Amygdala (tissue), 56 donors: ENCODE measurements around the gene ANO3.

Source experiments
- DNase-seq, 56 donors: peaks; one replicate each; lab custom pipeline; 2025; lab: John Stamatoyannopoulos, UW

The ANO3 gene

GRCh38 chr11:26480041-26480440 lies 148.1 kb downstream of the ANO3 start:
- no peak for DNase-seq

GRCh38 chr11:26483108-26483507 lies 151.2 kb downstream of the ANO3 start:
- no peak for DNase-seq

DNA sequence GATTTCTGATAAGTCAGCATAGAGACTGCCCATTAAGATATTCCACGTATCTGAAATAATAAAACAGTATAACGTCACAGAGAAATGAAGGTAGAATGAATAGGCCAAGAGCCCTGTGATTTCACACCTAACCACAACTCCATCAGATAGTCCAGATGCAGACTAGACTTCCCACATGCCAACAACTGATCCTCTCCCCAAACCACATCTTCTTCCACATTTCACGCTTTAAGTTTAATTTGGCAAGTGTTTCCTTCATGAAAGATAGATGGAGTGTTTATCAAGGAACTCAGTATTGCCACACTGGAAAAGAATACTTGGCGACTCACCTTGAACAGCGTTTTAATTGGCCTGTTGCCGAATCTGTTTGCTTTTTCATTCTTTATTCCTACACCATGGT lies 158.6 kb downstream of the ANO3 start:
- no peak for DNase-seq

- DNase-seq = no peak
Observed at GRCh38 chr11:26493616-26494015, 161.7 kb downstream of the ANO3 start.

- DNase-seq = no peak
Observed at GRCh38 chr11:26507229-26507628, 175.3 kb downstream of the ANO3 start.

DNA sequence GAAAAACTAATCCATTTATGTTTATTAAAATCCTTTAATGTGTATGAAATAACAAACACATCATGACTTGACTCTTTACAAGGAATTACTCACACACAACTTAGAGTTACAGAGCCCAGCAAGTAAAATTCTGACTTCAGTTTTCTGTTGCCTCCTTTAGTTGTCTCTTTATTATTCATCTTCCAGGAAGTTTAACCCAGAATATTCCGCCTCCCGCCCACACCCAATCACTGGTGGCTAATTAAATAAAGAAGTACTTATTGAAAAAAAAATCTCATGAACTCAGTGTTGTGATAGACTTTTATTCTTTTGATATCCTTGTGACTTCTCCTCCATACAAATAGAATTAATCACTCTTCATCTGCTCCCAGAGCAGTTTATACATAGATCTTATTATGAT lies 178.2 kb downstream of the ANO3 start:
- no peak for DNase-seq

- DNase-seq = no peak
Observed at GRCh38 chr11:26510756-26511155, 178.8 kb downstream of the ANO3 start.

- DNase-seq = no peak
Observed at GRCh38 chr11:26512196-26512595, 180.3 kb downstream of the ANO3 start.

DNA sequence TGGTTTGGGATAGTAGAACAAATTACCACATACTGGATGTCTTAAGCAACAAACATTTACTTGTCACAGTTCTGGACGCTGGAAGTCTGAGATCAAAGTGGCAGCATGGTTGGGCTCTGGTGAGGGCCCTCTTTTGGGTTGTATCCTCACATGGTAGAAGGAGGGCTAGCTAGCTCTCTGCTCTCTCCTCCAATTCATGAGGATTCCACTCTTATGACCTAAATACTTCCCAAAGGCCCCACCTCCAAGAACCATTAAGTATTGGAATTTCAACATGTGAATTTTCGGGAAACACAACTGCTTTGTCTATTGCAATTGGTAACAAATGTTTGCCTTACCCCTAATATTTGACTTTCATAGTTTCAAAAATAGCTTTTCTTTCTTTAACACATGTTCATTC lies 187.5 kb downstream of the ANO3 start:
- no peak for DNase-seq

- no peak for DNase-seq
Observed at GRCh38 chr11:26522912-26523610, 191.1 kb downstream of the ANO3 start.

GRCh38 chr11:26527685-26528084 lies 195.8 kb downstream of the ANO3 start:
- no peak for DNase-seq

GRCh38 chr11:26537341-26537740 lies 205.4 kb downstream of the ANO3 start:
- DNase-seq = no peak

- DNase-seq = no peak
Observed at GRCh38 chr11:26539517-26539916, 207.6 kb downstream of the ANO3 start.

DNA sequence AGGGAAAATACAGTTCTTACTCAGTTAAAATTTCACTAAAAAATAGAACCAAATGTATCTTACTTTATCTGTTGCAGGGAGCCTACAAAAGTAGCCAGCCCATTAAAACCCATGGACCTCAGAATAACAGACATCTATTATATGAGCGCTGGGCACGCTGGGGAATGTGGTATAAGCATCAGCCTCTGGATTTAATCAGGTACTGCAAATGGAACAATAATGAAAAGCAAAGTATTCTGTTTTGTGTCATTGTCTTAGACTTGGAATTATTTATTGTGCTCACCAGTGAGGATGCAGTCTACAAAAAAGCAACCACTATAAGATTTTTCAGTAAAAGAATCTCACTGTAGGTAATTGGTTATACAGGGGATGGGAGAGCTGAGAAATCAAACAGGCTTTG lies 209.9 kb downstream of the ANO3 start:
- DNase-seq = no peak

- no peak for DNase-seq
Observed at GRCh38 chr11:26549176-26549575, 217.2 kb downstream of the ANO3 start.

DNA sequence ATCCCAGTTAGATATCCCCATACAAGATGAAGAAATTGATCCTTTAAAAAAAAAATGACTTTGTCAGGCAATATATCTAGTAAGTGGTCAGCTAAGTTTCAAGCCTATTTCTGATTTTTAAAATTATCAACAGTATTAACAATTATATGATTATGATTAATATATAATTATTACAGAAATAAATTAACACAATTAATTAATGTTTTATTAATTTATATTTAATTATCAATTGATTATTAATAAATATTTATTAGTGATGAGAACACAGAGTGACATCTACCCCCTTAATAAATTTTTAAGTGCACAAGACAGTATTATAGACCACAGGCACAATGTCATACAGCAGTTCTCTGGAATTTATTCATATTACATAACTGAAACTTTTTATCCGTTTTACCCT lies 218.1 kb downstream of the ANO3 start:
- DNase-seq = no peak

DNA sequence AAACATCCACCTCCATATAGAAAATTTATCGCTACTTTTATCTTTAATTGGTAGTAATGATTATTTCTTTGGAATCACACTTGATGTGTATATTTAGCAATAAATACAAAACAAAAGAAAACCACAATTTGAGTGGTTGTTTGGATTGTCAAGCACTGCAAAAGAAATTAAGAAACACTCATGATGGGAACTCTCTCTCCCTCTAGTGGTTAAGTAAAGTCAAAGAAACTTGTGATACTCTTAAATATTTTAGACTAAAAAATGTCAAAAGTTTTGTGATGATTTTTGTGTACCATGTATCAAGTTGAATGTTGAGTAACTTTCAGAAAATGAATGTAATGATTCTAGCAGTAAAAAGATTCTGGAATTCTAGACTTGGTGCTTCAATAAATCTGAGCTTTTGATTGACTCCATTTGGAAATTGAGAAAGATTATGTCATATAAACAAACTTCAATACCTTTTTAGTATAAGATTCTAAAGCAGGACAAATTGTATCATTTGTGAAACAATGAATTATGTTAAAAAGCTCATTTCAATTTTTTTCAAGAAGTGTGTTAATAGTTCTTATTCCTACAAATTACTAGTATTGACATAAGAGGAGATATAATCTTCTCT lies 219.4 kb downstream of the ANO3 start:
- DNase-seq = no peak

DNA sequence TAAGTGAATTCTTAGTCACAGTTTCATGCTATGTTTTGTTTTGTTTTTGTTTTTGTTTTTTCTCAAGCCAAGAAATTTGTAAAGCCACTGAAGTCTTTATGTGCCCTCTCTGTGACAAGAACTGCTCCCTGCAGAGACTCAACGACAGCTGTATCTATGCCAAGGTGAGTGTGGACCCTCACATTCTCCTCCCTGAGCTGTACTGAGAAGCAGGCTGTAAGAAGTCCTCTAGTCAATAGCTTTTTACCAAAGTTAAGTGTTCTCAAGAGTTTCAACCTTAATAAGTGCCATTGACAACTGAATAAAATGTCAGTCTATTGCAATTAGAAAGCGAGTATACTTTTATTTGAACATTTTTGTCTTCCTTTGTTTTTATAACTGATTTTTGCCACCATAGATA lies 221.3 kb downstream of the ANO3 start:
- no peak for DNase-seq

GRCh38 chr11:26554455-26554854 lies 222.5 kb downstream of the ANO3 start:
- no peak for DNase-seq

DNA sequence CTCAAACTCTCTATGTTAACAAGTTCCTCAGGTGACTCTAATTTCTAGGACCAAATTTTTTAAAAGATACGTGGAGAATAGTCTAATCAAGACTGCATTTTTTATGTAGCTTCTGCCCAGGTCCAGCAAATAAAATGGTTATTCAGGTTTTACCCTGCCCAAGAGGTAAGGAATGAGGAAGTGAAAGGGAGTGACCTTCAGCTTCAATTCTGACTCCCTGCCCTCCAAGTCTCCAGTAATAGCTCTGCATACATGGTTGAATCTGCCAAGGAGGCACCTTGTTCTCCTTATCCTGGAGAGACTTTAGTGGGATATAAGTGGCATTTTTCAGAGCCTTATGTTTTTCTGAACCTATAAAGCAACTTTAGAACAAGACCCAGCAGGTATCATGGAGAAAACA lies 224.7 kb downstream of the ANO3 start:
- DNase-seq = no peak

- DNase-seq = no peak
Observed at GRCh38 chr11:26557666-26558065, 225.7 kb downstream of the ANO3 start.

DNA sequence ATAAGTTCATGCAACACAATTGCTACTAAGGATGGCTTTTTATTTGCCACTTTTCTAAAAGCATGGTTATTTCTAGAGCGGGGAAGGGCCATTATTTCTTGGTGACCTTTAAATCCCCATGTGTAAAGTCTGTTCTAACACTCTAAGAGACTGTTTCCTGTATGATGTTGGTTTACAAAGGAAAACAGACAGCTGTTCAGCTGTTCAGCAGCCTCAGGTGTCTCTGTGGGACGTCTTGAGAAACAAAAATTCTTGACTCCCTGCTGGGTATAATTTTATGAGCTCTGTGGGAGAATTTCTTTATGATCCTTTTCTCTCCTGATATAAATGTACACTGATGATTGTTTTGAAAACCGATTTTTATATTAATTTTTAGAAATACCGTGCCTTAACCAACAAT lies 226.3 kb downstream of the ANO3 start:
- DNase-seq = no peak

- no peak for DNase-seq
Observed at GRCh38 chr11:26569646-26570045, 237.7 kb downstream of the ANO3 start.
